Large intestine (tissue), 3 donors: ENCODE measurements around the gene NCOA7. TPM values are rescaled to one million over a fixed set of nuclear protein-coding genes. Genes with fewer than 3 reads are reported as not detected.
A peak's percentile ranks its signal among the peaks of the same experiment; 100 is the strongest.

ENCODE experiments used
- DNase-seq, 2 donors: peaks; one replicate each; pipeline versions ENCODE4 v3.0.0 to v3.0.0-alpha.2; 2013
- H3K27ac ChIP-seq: one replicate; pipeline ENCODE4 v1.5.1; 2013; ENCODE audit warnings: low read length
- H3K27me3 ChIP-seq: 2 replicates; pipeline ENCODE4 v1.6.1; 2013; ENCODE audit warnings: low read length; ENCODE audit not compliant: control insufficient read depth, insufficient read depth
- H3K36me3 ChIP-seq: 2 replicates; pipeline ENCODE4 v1.6.1; 2013; ENCODE audit warnings: low read length; ENCODE audit not compliant: control insufficient read depth, insufficient read depth
- H3K4me1 ChIP-seq: one replicate; pipeline ENCODE4 v1.6.1; 2013; ENCODE audit warnings: low read length; ENCODE audit not compliant: control insufficient read depth, insufficient read depth
- H3K4me3 ChIP-seq: one replicate; pipeline ENCODE4 v1.5.1; 2013; ENCODE audit warnings: low read length
- H3K9me3 ChIP-seq: one replicate; pipeline ENCODE4 v1.6.1; 2013; ENCODE audit warnings: mild to moderate bottlenecking, low read depth, low read length, moderate library complexity; ENCODE audit not compliant: control insufficient read depth
- WGBS: methylation state at CpG from one replicate; pipeline ENCODE4 v1.1.5; 2013; ENCODE audit warnings: low lambda C conversion rate; ENCODE audit not compliant: insufficient coverage; 5-methylcytosine and 5-hydroxymethylcytosine counted together
- polyA plus RNA-seq: library from polyadenylated mRNA; unstranded; fragments of 120-200 nt; gene quantifications from one replicate; pipeline ENCODE4 v1.2.1, GENCODE V29; 2013

The NCOA7 gene
- polyA plus RNA-seq, 1 donor: 78.7 TPM

- Histone ChIP-seq H3K4me1 (peaks cover 45% of the 10 kb centered on the region), H3K27ac (peak overlapping the region; percentile 87)
- no CpG with 5 or more reads among the region's 4 CpGs for WGBS
Observed at GRCh38 chr6:125814481-125814880, 23.7 kb downstream of the NCOA7 start.

GRCh38 chr6:125815080-125815910 lies 24.5 kb downstream of the NCOA7 start:
- peak overlapping the region; percentile 87 for H3K27ac ChIP-seq
- 24% methylated on average over 3 of the region's 5 CpGs for WGBS
- no peaks in the 10 kb centered on the region for H3K9me3 ChIP-seq
- H3K4me1 ChIP-seq: peaks cover 52% of the 10 kb centered on the region
- peak in 1 of 2 donors; percentile 71 for DNase-seq
- H3K4me3 ChIP-seq: peak overlapping the region; percentile 32
- no peaks in the 10 kb centered on the region for H3K36me3 ChIP-seq
- H3K27me3 ChIP-seq: no peaks in the 10 kb centered on the region

More at GRCh38 chr6:125814481-125814880, 23.7 kb downstream of the NCOA7 start:
- no peak for DNase-seq
- Histone ChIP-seq H3K36me3 (no peaks in the 10 kb centered on the region), H3K9me3 (no peaks in the 10 kb centered on the region), H3K27me3 (no peaks in the 10 kb centered on the region), H3K4me3 (no peak overlapping the region)

GRCh38 chr6:125816828-125817280 lies 26.1 kb downstream of the NCOA7 start:
- H3K36me3 ChIP-seq: peaks cover 3% of the 10 kb centered on the region
- WGBS: 60% methylated on average over 1 of the region's 1 CpG
- peak overlapping the region; percentile 87 for H3K27ac ChIP-seq
- no peak for DNase-seq
- no peaks in the 10 kb centered on the region for H3K9me3 ChIP-seq
- H3K4me1 ChIP-seq: peaks cover 55% of the 10 kb centered on the region
- H3K27me3 ChIP-seq: no peaks in the 10 kb centered on the region
- H3K4me3 ChIP-seq: no peak overlapping the region

- 67% methylated on average over 1 of the region's 2 CpGs for WGBS
- DNase-seq: no peak
- H3K27me3 ChIP-seq: no peaks in the 10 kb centered on the region
Observed at GRCh38 chr6:125818225-125818657, 27.5 kb downstream of the NCOA7 start.

GRCh38 chr6:125818772-125819260 lies 28.1 kb downstream of the NCOA7 start:
- Histone ChIP-seq H3K36me3 (peaks cover 3% of the 10 kb centered on the region), H3K9me3 (no peaks in the 10 kb centered on the region), H3K4me1 (peaks cover 51% of the 10 kb centered on the region), H3K27me3 (no peaks in the 10 kb centered on the region), H3K4me3 (peak overlapping the region; percentile 7), H3K27ac (peak overlapping the region; percentile 87)
- no CpG with 5 or more reads among the region's 4 CpGs for WGBS
- peak in 1 of 2 donors; percentile 65 for DNase-seq

More at GRCh38 chr6:125818225-125818657, 27.5 kb downstream of the NCOA7 start:
- peak overlapping the region; percentile 87 for H3K27ac ChIP-seq
- peaks cover 51% of the 10 kb centered on the region for H3K4me1 ChIP-seq
- no peaks in the 10 kb centered on the region for H3K9me3 ChIP-seq
- H3K4me3 ChIP-seq: peak overlapping the region; percentile 7
- H3K36me3 ChIP-seq: peaks cover 3% of the 10 kb centered on the region

GRCh38 chr6:125819535-125820326 lies 29.0 kb downstream of the NCOA7 start:
- Histone ChIP-seq H3K36me3 (peaks cover 3% of the 10 kb centered on the region), H3K27me3 (no peaks in the 10 kb centered on the region), H3K9me3 (no peaks in the 10 kb centered on the region), H3K27ac (peak overlapping the region; percentile 87), H3K4me1 (peaks cover 43% of the 10 kb centered on the region), H3K4me3 (no peak overlapping the region)
- no peak for DNase-seq
- WGBS: no CpG with 5 or more reads among the region's 4 CpGs

GRCh38 chr6:125821825-125822281 lies 31.1 kb downstream of the NCOA7 start:
- peak; percentile 89 to 95 for DNase-seq
- H3K27me3 ChIP-seq: no peaks in the 10 kb centered on the region
- H3K9me3 ChIP-seq: no peaks in the 10 kb centered on the region
- H3K36me3 ChIP-seq: peaks cover 3% of the 10 kb centered on the region
- WGBS: 10% methylated on average over 2 of the region's 3 CpGs
- H3K4me3 ChIP-seq: no peak overlapping the region
- peak overlapping the region; percentile 68 for H3K27ac ChIP-seq
- H3K4me1 ChIP-seq: peaks cover 37% of the 10 kb centered on the region

GRCh38 chr6:125823180-125823579 lies 32.4 kb downstream of the NCOA7 start:
- peaks cover 3% of the 10 kb centered on the region for H3K36me3 ChIP-seq
- no peaks in the 10 kb centered on the region for H3K9me3 ChIP-seq
- no peak overlapping the region for H3K27ac ChIP-seq
- 100% methylated on average over 1 of the region's 2 CpGs for WGBS
- no peak for DNase-seq
- H3K4me1 ChIP-seq: peaks cover 37% of the 10 kb centered on the region
- no peak overlapping the region for H3K4me3 ChIP-seq
- no peaks in the 10 kb centered on the region for H3K27me3 ChIP-seq

GRCh38 chr6:125824946-125825771 lies 34.4 kb downstream of the NCOA7 start:
- Histone ChIP-seq H3K27ac (no peak overlapping the region), H3K4me3 (no peak overlapping the region), H3K4me1 (peaks cover 21% of the 10 kb centered on the region), H3K9me3 (no peaks in the 10 kb centered on the region), H3K27me3 (no peaks in the 10 kb centered on the region), H3K36me3 (peaks cover 3% of the 10 kb centered on the region)
- 83% methylated on average over 1 of the region's 8 CpGs for WGBS
- DNase-seq: no peak
